Heart left ventricle (tissue), 16 donors: Measurements from ENCODE around the gene VDAC1. TPM values are rescaled to one million over a fixed set of nuclear protein-coding genes. Genes with fewer than 3 reads are reported as not detected.
"Not testable (repeated sequence)": the region's sequence is repeated elsewhere in the genome, so short reads cannot be mapped to it uniquely, and the experiment has no call there.

Experiments
- ATAC-seq, 4 donors: fragments of 200-7000 bp; cut with Tn5 transposase; one replicate each; pipeline ENCODE4 v1.9.1; 2020 to 2022; ENCODE audit warnings: moderate library complexity in 4 of 4, mild to moderate bottlenecking in 3 of 4, moderate number of reproducible peaks in 1 of 4
- DNase-seq, 5 donors: peaks; one replicate each; pipeline ENCODE4 v3.0.0-alpha.2; 2020
- H3K27ac ChIP-seq, 12 donors: fragments of 200-600 bp; sonication (generic) in 4 of 12; one replicate each; pipeline versions ENCODE4 v1.5.0 to v1.8.0; 2016 to 2022; ENCODE audit warnings: mild to moderate bottlenecking in 2 of 12
- H3K27me3 ChIP-seq, 9 donors: fragments of 200-600 bp; sonication (generic) in 2 of 9; one replicate each; pipeline versions ENCODE4 v1.5.1 to v1.8.0; 2016 to 2022; ENCODE audit warnings: mild to moderate bottlenecking in 3 of 9
- H3K36me3 ChIP-seq, 9 donors: fragments of 200-600 bp; sonication (generic) in 2 of 9; one replicate each; pipeline versions ENCODE4 v1.5.0 to v1.8.0; 2018 to 2022; ENCODE audit warnings: mild to moderate bottlenecking in 2 of 9
- H3K4me1 ChIP-seq, 12 donors: fragments of 200-600 bp; sonication (generic) in 4 of 12; one replicate each; pipeline versions ENCODE4 v1.5.0 to v1.8.0; 2016 to 2022; ENCODE audit warnings: mild to moderate bottlenecking in 3 of 12
- H3K4me3 ChIP-seq, 12 donors: fragments of 200-600 bp; sonication (generic) in 4 of 12; one replicate each; pipeline versions ENCODE4 v1.5.0 to v1.8.0; 2017 to 2022; ENCODE audit warnings: mild to moderate bottlenecking in 9 of 12, moderate library complexity in 4 of 12
- H3K9me3 ChIP-seq, 12 donors: fragments of 200-600 bp; sonication (generic) in 4 of 12; one replicate each; pipeline versions ENCODE4 v1.5.0 to v1.8.0; 2016 to 2022; ENCODE audit warnings: mild to moderate bottlenecking in 1 of 12
- POLR2A ChIP-seq, 2 donors: fragments of 450-650 bp; IDR thresholded peaks; one replicate each; pipeline ENCODE4 v1.6.1; 2017; ENCODE audit warnings: antibody characterized with exemption in 2 of 2, mild to moderate bottlenecking in 2 of 2, moderate library complexity in 2 of 2
- WGBS, 4 donors: extraction: QIAGEN DNeasy Blood & Tissue Kit in 2 of 4; methylation state at CpG; one replicate each; pipeline versions ENCODE4 v1.1.5 to v1.1.7; 2013 to 2018; 5-methylcytosine and 5-hydroxymethylcytosine counted together
- intact Hi-C, 10 donors: fragments of 100-400 bp; cut with DNase I; formaldehyde crosslinking; loops; one replicate each; pipeline versions ENCODE4 v1.11.1 to v1.14.2; 2022
- polyA plus RNA-seq, 2 donors: library from polyadenylated mRNA; stranded (reverse); fragments of 200-250 nt; gene quantifications; one replicate each; pipeline ENCODE4 v1.2.3, GENCODE V29; 2013
- total RNA-seq, 9 donors: library from RNA; depleted of rRNA in 2 of 9; stranded (reverse); fragments of >200 nt in 2 of 9; fragmentation: NEBNext Ultra II Directional in 3 of 9; extraction: Animal tissue kit (Norgen Biotek cat#: 25700) in 3 of 9; gene quantifications; one replicate each; pipeline versions ENCODE4 v1.1.0 to v1.2.4, GENCODE V29; 2016 to 2023
- TF ChIP-seq, protein P1 (sequence below), 12 donors: fragments of 200-600 bp; sonication (generic) in 4 of 12; IDR thresholded peaks; one replicate each; pipeline versions ENCODE4 v1.5.0 to v1.8.0; 2018 to 2022; ENCODE audit warnings: antibody characterized with exemption in 12 of 12, mild to moderate bottlenecking in 5 of 12
- donor health status: ischemic (EF 13 %, LVEDD 7.1; RV severe dilation, severe dysfunction).
- donor health status: healthy with polysubstance abuse.
- donor health status: DM: no; HTN: yes; CAD: no.
- donor health status: DM: no; HTN: no; CAD: no.
- donor health status: ischemic (EF 25% LVEDD 6.9; RV normal size, moderate dysfunction).
- donor health status: ischemic (EF 25% LVEDD 5.7; RV mildly dilated, moderate dysfunction).
- donor health status: healthy.
- donor health status: DM: yes; HTN: yes; CAD: no.
- donor health status: ischemic (EF 35%, LVEDD 5.7; RV mildly dilated, moderate dysfunction).
- donor health status: nonischemic (EF 11% LVEDD 7.7; RV severe dilation, severe dysfunction).
- donor health status: DM: yes; HTN: yes; CAD: no.
- donor health status: PGD.
- donor health status: ischemic (EF 29% LVEDD 5.4; RV normal size, mild dysfunction).
- donor health status: nonischemic (EF 23%, LVEDD 6.1; RV moderate dilation, normal function).

The VDAC1 gene
- total and polyA plus RNA-seq, 11 donors, result 379 to 596 (median 442) TPM

DNA sequence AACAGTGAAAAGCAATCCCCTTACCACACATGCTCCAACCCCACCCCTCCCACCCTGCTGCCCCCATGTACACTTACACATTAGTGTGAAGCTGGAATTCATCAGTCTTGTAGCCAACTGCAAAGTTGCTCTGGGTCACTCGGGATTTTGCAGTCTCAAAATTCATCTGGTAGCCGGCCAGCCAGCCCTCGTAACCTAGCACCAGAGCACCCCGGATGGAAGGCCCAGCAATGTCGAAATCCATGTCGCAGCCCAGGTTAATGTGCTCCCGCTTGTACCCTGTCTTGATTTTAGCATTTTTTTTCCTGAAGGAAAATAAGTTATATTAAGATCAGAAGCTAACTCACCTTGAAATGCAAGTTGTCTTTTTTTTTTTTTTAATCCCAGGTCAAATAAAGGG lies 24.1 kb downstream of the VDAC1 start:
- peaks cover 0 to 55% (median 19%) of the 10 kb centered on the region in 12 donors for H3K4me1 ChIP-seq
- peak overlapping the region in 3 of 12 donors; percentile 4 to 35 (median 34) for H3K27ac ChIP-seq
- ATAC-seq (no peak), DNase-seq (no peak)
- H3K9me3 ChIP-seq, result no peaks in the 10 kb centered on the region
- no peaks in the 10 kb centered on the region for H3K27me3 ChIP-seq
- no peak overlapping the region for H3K4me3 ChIP-seq
- TF ChIP-seq, protein P1, sequence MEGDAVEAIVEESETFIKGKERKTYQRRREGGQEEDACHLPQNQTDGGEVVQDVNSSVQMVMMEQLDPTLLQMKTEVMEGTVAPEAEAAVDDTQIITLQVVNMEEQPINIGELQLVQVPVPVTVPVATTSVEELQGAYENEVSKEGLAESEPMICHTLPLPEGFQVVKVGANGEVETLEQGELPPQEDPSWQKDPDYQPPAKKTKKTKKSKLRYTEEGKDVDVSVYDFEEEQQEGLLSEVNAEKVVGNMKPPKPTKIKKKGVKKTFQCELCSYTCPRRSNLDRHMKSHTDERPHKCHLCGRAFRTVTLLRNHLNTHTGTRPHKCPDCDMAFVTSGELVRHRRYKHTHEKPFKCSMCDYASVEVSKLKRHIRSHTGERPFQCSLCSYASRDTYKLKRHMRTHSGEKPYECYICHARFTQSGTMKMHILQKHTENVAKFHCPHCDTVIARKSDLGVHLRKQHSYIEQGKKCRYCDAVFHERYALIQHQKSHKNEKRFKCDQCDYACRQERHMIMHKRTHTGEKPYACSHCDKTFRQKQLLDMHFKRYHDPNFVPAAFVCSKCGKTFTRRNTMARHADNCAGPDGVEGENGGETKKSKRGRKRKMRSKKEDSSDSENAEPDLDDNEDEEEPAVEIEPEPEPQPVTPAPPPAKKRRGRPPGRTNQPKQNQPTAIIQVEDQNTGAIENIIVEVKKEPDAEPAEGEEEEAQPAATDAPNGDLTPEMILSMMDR (IDR thresholded peaks at IDR 0.05), result no peak
- intact Hi-C loops, result no loop called here
- H3K36me3 ChIP-seq, result peaks cover 2 to 97% (median 86%) of the 10 kb centered on the region in 9 donors
- 44 to 60% (median 57%) methylated on average over 7 of the region's 7 CpGs for WGBS, 4 donors

DNA sequence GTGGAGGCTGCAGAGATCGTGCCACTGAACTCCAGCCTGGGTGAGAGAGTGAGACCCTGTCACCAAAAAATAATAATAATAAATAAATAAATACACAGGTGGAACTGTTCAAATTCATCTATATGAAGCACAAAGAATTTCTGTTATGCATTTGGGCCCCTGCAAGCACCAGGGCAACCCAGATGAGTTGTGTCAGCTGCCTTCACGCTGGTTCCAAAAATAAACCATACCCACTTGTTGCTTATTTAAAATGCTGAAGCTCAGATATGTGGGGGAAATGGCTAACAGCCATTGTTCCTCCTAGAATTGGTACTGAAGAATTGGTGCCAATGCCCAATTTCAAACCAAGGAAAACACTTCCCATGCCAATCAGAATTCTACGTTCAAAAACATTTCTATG lies 25.8 kb downstream of the VDAC1 start:
- Histone ChIP-seq H3K27me3 (no peaks in the 10 kb centered on the region), H3K4me3 (no peak overlapping the region), H3K36me3 (peaks cover 2 to 98% (median 88%) of the 10 kb centered on the region in 9 donors), H3K27ac (peak overlapping the region in 9 of 12 donors; percentile 3 to 75 (median 43)), H3K9me3 (no peaks in the 10 kb centered on the region), H3K4me1 (peaks cover 0 to 48% (median 16%) of the 10 kb centered on the region in 12 donors)
- intact Hi-C loops, result no loop called here
- TF ChIP-seq, protein P1 (IDR thresholded peaks at IDR 0.05), result no peak
- no peak for TF ChIP-seq POLR2A (IDR thresholded peaks at IDR 0.05)
- 53 to 71% (median 62%) methylated on average over 3 of the region's 3 CpGs for WGBS, 4 donors
- DNase-seq (no peak), ATAC-seq (peak in 2 of 4 donors; percentile 49 to 54)

DNA sequence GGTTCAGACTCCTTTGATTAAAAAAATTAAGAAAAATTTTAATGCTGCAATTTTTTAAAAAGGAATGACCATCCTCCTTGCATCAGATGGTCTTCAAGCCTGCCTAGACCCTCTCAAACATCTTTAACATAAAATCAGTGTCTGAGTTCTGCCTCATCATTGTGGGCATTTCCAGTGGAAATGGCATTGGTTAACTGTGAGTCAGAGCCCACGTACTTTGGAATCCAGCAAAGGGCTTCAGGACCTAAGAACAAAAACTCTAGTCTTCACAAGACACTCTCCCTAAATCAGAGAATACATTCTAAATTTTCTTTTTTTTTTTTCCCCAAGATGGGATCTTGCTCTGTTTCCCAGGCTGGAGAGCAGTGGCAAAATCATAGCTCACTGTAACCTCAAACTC lies 26.9 kb downstream of the VDAC1 start:
- no peak overlapping the region for H3K4me3 ChIP-seq
- peaks cover 0 to 48% (median 16%) of the 10 kb centered on the region in 12 donors for H3K4me1 ChIP-seq
- DNase-seq (no peak), ATAC-seq (no peak)
- H3K27me3 ChIP-seq, result no peaks in the 10 kb centered on the region
- H3K9me3 ChIP-seq, result no peaks in the 10 kb centered on the region
- peaks cover 0 to 98% (median 88%) of the 10 kb centered on the region in 9 donors for H3K36me3 ChIP-seq
- WGBS, 4 donors, result 44 to 61% (median 53%) methylated on average over 1 of the region's 1 CpG
- peak overlapping the region in 10 of 12 donors; percentile 4 to 75 (median 40) for H3K27ac ChIP-seq
- TF ChIP-seq, protein P1 (IDR thresholded peaks at IDR 0.05), result no peak
- TF ChIP-seq POLR2A (IDR thresholded peaks at IDR 0.05), result no peak
- intact Hi-C loops, result no loop called here

DNA sequence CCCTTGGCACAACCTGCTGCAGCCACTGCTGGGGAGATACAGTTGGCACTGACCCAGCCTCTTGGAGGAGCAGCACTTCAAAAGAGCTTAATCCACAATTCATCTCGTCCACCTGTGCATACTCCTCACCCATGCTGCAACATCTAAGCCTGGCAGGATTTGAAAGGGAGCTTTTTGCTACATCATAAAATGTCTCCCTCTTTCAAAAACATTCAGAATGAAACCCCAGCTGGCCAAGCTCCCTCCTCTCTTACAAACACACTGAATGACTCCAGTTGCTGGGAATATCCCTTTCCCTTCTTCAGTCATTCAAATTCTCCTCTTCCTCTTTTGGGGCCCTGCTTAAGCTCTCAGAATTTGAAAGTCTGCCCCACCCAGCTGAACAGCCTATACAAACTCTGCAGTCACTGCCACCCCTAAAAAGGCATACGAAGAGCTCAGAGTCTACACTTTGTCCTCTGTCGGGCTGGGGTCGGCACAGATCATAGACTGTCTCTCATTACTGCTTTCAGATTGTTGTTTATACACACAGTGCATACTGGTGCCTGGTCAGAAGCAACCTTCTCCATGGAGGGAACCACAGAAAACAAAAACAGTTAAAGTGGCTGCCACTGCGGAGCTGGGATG lies 27.5 kb downstream of the VDAC1 start:
- no peak overlapping the region for H3K4me3 ChIP-seq
- intact Hi-C loops, result no loop called here
- H3K9me3 ChIP-seq, result no peaks in the 10 kb centered on the region
- no peaks in the 10 kb centered on the region for H3K27me3 ChIP-seq
- TF ChIP-seq, protein P1 (IDR thresholded peaks at IDR 0.05), result no peak
- no peak for TF ChIP-seq POLR2A (IDR thresholded peaks at IDR 0.05)
- WGBS, 4 donors, result 52 to 65% (median 58%) methylated on average over 5 of the region's 5 CpGs
- H3K36me3 ChIP-seq, result peaks cover 0 to 98% (median 88%) of the 10 kb centered on the region in 9 donors
- peak overlapping the region in 10 of 12 donors; percentile 8 to 75 (median 40) for H3K27ac ChIP-seq
- H3K4me1 ChIP-seq, result peaks cover 0 to 48% (median 16%) of the 10 kb centered on the region in 12 donors
- DNase-seq (no peak), ATAC-seq (peak in 2 of 4 donors; percentile 16 to 44)

DNA sequence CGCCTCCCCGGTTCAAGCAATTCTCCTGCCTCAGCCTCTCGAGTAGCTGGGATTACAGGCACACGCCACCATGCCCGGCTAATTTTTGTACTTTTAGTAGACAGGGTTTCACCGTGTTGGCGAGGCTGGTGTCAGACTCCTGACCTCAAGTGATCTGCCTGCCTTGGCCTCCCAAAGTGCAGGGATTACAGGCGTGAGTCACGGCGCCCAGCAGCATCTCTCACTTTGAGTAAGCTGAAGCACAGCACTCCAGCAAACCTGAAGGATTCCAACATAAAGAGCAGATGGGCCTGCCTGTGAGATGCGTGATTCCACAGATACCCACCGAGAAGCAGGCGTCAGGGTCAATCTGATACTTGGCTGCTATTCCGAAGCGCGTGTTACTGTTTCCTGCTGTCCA lies 29.2 kb downstream of the VDAC1 start:
- H3K4me3 ChIP-seq, H3K27ac ChIP-seq, DNase-seq, H3K27me3 ChIP-seq, intact Hi-C loops, ATAC-seq, H3K9me3 ChIP-seq: not testable (repeated sequence)
- H3K36me3 ChIP-seq, result peaks cover 0 to 97% (median 89%) of the 10 kb centered on the region in 9 donors
- 90 to 94% (median 92%) methylated on average over 14 to 16 of the region's 16 CpGs for WGBS, 4 donors
- peaks cover 0 to 39% (median 14%) of the 10 kb centered on the region in 12 donors for H3K4me1 ChIP-seq
